NCI-H2029 treated with DMSO at 0.1 percent for 48 hours (cell line): Measurements from ENCODE around the gene NPTN.
"Not testable (repeated sequence)": the region's sequence is repeated elsewhere in the genome, so short reads cannot be mapped to it uniquely, and the experiment has no call there.

Experiments used
- DNase-seq: peaks from one replicate; lab custom pipeline; 2025; lab: John Stamatoyannopoulos, UW

The NPTN gene

DNA sequence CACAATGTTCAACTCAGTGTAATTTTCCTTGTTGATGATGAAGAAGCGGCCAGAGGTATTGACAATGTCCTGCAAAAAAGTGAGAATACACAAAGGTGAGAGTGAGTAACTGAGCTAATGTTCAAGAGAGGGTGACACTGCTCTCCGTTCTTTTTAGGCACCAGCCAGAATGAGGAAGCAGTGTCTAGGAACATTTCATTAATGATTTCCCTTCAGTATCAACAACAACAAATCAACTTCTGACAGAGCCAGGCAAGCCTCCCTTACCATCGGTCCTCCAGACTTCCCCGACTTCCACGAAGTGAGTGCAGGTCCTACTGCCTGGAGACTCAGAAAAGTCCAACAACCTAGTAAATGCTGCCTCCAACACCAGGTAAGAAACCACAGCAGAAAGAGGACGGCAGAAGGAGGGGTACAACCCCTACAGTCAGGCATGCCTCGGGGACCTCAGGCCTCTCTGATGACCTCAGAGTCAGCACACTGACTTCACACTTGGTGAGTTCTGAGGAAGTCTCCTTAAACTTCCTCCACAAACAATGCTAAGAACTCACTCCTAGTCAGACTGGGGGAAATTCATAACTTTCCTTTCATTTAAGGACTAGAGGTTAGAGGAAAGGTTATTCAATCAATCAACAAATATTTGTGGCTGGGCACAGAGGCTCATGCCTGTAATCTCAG is 62.7 kb downstream of the NPTN start:
- no peak for DNase-seq

DNA sequence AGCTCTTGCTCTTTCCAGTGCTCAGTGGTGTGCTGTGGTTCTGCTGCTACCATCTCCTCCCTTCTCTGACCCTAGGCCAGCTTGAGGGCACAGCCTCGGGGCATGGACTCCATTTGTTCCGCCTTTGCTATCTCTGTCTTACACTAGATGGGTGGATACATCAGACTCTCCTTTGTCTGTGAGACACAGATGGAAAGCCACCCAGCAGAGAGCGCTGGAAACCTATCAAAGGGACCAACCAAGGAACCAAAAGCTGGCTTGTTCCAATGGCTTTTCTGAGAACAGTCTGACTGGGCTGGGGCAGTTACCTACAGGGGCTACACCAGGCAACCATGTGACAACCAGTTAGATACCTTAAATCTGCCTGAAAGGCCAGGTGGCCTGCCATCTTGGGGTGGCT is 63.8 kb downstream of the NPTN start:
- no peak for DNase-seq

GRCh38 chr15:73568564-73569280 is 64.5 kb downstream of the NPTN start:
- no peak for DNase-seq

GRCh38 chr15:73567020-73567419 is 66.2 kb downstream of the NPTN start:
- no peak for DNase-seq

DNA sequence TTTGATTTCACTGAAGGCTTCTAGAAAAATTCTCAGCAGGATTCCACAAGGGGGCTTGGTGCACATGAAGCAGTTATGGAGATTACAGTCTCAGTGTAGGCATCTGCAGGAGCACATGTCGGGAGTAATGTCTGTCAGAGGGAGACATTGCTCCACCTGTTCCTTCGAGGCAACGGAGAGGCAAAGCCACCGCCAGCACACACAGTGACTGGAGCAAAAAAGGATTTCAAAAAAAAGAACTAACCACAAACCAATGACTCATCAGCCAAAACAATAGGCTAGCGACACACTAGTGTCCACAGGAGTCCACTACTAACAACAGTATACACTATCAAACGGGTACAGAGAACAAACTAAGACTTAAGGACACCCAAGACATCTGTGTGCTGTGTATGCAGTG is 68.9 kb downstream of the NPTN start:
- no peak for DNase-seq

- peak; percentile 24 for DNase-seq
These were observed 72.6 kb downstream of the NPTN start for GRCh38 chr15:73560501-73561117.

GRCh38 chr15:73558529-73558928 is 74.7 kb downstream of the NPTN start:
- no peak for DNase-seq

GRCh38 chr15:73555080-73555479 is 78.1 kb downstream of the NPTN start:
- no peak for DNase-seq

DNA sequence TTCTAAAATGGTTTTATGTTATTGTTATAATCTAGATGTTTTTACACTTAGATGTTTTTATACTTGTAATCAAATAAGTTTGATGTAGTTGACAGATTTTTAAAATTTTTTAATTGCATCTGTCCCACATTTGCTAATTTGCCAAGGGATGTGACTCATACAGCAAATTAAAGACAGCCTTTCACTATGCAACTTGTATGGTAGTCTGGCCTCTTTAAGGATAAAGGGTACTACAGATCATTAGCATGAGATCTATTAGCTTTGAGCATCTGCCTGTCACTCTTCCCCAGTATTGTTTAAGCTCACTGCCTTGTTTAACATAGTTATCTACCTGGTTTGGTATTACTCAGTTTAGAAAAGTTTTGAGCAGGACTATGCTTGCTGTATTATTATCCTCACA is 83.0 kb downstream of the NPTN start:
- DNase-seq: no peak

GRCh38 chr15:73548925-73549324 is 84.3 kb downstream of the NPTN start:
- not testable (repeated sequence) for DNase-seq

DNA sequence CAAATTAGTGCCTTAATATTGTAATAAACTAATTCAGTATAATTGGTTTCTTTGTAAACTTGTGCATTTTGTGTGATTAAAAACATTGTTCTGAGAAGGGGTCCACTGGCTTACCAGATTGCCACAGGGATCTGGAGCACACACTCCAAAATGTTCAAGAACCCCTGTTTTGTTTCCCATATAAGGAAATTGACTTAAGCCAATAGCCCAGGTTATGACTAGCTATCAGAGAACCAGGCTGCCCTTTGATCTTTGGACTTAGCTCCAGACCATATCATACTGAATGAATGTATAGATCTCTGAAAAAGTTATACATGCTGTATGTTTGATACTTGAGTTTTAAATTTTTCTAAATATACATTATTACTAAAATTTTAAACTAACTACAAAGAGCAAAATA is 91.7 kb downstream of the NPTN start:
- no peak for DNase-seq

- DNase-seq: no peak
These were observed 93.0 kb downstream of the NPTN start for GRCh38 chr15:73540161-73540560.

DNA sequence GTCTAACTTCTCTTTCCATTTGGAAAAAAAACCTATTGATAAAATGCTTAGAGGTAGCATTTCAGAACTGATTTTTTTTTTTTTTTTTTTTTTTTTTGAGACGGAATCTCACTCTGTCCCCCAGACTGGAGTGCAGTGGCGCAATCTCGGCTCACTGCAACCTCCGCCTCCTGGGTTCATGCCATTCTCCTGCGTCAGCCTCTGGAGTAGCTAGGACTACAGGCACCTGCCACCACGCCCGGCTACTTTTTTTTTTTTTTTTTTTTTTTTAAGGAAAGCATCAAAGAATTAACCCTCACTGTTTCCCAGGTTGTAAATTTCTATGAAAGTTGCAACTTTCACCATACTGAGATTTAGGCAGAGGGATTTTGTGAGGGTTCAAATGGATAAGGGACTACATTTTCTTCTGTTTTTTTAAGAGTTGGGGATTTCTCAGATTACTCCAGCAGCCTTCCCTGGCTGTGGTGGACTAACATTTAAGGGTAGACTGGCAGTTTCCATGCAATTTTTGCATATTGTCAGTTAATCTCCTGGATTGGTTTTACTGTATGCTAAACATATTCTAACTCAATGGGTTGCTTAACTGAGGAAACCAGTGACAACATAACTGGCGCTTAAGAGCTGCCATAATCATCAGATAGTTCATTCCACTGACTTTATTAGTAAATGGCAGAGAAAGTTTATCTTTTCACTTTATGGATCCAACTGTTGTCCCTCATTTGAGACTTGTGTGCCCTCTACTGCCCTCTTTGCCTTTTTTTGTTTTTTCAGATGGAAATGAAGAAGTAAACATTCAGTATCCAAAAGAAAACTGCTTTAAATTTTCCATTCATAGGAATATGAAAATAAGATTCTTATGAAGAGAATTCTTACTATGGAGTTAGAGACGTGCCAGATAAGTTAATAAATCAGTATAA is 93.7 kb downstream of the NPTN start:
- no peak for DNase-seq

- no peak for DNase-seq
These were observed 94.5 kb downstream of the NPTN start for GRCh38 chr15:73538563-73539211.

- no peak for DNase-seq
These were observed 95.1 kb downstream of the NPTN start for GRCh38 chr15:73538123-73538522.

DNA sequence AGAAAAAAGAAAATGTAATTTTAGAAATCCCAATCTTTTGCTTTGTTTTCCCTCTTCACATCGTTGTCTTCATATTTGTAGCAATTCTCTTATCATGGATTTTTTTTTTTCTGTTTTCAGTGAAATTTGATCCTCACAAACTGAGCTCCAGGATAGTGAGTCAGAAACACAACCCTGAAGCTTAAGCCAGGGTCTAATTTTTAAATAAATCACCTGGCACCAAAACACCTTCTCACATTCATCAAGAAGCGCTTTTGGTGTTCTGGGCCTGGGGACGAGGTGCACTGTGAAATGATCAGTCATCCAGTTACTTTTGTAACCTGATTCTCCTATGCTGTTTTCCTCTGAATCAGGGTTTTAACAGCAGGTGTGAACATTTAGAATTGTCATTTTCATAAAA is 102.5 kb downstream of the NPTN start:
- DNase-seq: no peak

- no peak for DNase-seq
These were observed 105.6 kb downstream of the NPTN start for GRCh38 chr15:73527598-73527997.

GRCh38 chr15:73524919-73525318 is 108.3 kb downstream of the NPTN start:
- DNase-seq: no peak

DNA sequence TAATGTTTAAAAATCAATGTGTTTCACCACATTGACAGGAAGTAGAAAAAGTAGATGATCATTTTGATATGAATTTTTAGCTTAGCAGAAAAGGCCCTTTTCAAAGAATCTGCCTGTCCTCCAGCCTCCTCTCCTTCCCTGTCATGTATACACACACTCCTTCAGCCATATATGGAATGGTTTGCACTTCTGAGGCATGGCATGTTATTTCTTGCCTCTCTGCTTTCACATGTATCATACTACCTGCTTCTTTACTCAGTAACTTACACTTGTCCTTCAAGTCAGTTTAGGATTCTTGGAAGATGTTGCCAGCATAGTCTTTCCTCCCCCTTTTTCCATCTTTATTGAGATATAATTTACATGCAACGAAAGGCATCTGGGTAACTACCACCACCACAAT is 111.2 kb downstream of the NPTN start:
- DNase-seq: no peak

- no peak for DNase-seq
These were observed 114.1 kb downstream of the NPTN start for GRCh38 chr15:73518876-73519733.
